GM10847 (cell line): ENCODE results near the gene SORBS2.

Source experiments
- POLR2A ChIP-seq: IDR thresholded peaks from 2 replicates; pipeline ENCODE4 v1.6.1; 2011; ENCODE audit not compliant: insufficient read length; ENCODE audit errors: extremely low read depth

Gene SORBS2

DNA sequence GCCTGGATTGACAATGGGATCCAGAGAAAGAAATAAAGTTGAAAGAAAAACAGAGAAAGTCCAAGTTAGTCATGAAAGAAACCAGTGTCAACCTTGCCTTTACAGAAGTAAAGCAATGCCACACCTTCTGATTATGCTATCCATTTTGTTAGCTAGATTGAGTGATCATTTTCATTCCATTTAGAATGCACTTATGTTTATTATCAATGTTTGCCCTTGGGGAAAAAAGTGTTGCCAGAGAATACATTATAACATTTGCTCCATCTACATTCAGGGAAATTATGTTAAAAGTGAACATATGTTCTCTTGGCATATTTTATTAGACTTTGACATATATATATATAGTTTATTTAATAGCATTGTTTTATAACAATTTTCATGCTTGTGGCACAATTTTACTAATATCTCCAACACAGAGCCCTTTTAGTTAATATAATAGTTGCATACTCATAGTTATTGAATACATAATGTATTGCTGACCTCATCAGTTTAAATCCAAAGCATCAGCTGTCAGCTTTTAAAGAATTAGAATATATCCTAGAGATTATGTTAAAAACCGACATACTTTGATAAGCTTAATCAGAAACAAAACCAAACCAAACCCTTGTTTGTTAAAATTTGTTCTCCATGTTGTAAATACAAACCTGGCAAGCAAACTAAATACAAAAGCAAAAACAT, 134.2 kb downstream of the SORBS2 start:
- TF ChIP-seq POLR2A = no peak

DNA sequence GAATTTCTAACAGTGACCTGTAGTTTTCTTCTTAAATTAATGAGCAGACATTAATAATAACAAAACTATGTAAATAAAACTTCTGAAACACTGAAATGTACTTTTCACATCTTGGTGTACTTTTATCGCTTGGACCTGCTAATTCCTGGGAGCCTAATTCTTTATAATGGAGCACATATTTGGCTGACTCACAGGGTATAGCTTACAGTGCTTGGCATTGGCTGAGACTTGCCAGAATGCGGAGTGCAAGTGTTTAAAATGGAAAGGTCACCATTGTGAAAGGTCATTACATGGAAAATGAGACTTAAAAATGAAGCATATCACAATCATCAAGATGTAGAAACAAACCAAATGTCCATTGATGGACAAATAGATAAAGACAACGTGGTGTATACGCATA, 139.4 kb downstream of the SORBS2 start:
- no peak for TF ChIP-seq POLR2A

DNA sequence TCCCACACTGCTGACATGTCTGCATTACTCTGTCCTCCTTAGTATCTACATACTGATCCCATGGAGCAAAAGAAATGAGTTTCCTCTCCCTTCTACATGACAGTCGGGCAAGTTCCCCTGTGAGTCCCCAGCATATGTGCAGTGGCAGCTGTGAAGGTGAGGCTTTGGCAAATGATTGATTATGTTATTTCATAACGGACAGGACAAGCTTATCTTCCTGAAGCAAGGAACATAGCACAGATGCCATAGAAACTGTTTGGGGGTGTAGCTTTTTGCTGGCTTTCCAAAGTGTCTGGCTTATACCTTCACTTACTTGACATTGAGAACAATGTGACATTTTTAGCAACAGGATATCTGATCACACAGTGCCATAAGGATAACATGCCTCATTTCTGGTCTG, 139.8 kb downstream of the SORBS2 start:
- TF ChIP-seq POLR2A = no peak

DNA sequence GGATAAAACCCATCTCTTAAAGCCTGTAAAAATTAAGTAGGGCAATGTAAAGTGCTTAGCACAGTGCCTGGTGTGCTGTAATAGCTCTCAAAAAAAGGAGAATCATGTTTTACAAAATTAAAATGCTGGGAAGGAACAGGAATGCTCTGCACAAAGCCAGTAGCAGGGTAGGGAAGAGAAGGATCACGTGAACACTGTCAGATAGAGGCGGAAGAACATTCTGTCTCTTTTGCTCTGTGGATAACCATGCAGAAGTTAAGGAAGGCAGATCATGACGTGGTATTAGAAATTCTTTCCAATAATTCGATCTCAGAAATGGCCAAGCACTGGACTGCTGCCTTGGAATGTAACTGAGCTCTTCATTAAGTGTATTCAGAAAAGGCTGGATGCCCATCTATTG, 140.5 kb downstream of the SORBS2 start:
- no peak for TF ChIP-seq POLR2A

DNA sequence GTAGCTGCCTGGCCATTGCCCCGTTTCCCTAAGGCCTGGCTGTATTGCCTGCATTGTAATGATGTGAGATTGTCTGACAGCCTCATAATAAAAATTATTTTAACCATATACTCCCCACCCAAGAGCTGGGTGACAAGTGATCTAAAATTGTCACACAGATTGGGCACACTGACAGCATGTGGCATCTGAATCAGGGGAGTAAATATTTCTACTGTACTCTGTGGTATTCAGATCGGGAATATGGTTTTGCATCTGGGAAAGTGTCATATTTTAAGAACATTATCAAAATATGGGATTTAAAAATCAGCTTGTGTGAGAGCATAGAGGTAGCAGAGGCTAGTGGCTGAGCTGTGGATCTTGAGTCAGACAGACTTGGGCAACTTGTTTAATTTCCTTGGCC, 140.9 kb downstream of the SORBS2 start:
- TF ChIP-seq POLR2A = no peak

DNA sequence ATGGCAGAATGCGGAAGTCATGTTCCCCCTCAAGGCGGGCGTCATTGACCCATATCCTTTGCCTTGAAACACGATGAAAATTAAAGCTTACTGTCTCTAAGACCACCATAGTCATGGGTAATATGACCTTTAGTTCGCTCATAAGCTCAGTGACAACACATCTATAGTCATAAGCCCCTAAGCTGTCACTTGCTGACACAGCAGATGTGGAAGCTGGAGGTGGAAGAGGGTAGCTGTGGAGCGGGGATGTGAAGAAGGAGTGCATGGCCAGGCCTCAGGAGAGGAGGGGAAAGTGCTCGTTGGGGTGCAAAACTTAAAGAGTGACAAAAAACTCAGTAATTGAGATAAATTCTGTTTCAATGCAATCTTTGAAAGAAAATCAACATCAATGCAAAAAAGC, 142.7 kb downstream of the SORBS2 start:
- no peak for TF ChIP-seq POLR2A

DNA sequence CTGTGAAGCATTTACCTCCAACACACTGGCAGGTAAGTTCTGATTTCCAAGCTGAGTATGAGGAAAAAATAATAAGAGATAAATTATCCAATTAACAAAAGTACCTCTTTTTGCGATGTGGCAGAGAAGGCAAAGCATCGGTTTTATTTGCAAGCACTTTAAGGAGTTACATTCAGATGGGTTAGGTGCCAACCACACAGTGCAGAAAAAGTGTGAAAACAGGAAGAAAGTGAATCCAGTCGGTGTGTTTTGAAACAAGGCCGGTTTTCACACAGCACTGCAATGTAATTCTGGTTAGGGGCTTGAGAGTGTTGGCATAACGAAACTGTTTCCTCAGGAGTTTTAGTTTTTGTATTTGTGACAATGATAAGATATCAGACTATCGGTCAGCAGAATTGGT, 145.8 kb downstream of the SORBS2 start:
- TF ChIP-seq POLR2A = no peak

DNA sequence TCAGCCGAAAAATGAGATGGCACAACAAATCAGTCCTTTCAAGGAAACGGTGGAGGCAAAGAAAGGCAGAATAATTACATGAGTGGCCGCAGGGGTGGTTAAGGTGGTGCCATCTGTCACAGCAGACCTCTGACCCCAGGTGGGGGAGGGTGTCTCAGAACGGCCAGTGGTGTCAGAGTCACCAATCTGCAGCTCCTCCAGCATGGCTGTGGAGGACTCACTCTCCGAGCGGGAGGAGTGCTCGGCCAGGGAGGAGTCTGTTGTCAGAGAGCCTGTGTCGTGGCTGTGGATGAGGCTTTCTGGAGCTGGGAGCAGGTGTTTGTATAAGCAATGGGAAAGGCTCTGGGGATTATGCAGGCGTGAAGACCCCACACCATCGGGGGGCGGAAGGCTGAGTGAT, 146.3 kb downstream of the SORBS2 start:
- TF ChIP-seq POLR2A = no peak

DNA sequence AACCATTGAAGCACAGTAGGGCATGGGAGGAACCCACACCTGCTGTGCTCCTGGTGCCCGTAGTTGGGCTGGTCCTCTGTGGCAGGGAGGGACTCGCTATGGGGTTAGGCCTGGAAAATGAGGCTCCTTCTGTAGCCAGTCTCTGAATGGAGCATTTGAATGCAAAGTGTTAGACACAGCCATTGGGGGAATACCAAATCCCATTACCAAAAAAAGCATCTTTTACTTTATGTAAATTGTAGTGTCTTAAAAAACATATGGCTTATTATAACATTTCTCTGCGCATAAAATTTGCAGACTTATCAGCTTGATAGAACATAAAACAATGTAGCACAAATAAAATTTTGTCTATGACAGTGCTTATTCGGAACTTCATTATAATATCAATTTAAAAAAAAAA, 147.5 kb downstream of the SORBS2 start:
- no peak for TF ChIP-seq POLR2A

DNA sequence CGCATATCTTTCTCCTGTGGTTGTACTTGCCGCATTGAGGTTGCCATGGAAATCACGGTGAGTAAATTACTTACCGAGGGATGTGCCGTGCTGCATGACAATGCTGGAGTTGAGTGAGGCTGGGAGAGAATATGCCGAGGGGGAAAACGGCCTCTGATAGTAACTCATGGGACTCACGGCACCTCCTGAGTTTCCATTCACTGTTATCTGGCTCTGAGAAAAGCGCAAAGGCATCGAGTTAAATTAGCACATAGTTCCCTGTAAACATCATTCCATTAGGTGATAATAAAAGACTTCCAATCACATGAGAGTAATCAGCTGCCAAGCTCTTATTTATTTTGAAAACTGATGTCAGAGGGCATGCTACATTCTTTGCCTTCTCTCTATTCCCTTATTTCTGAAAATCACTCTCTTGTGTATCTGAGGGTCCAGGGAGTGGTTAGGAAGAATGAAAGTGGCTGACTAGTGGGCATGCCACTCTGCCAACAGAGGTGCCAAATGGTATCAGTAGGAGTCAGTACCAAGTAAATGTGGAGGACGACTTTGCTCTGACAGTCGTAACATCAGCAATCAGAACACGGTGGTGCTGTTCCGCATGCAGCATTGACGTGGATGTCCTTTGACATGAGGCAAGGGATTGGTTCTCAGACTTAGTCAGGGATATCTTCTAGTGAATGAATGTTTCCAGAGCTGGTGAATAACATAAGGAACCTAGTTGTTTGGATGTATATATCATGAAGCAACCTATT, 149.8 kb downstream of the SORBS2 start:
- TF ChIP-seq POLR2A = no peak

DNA sequence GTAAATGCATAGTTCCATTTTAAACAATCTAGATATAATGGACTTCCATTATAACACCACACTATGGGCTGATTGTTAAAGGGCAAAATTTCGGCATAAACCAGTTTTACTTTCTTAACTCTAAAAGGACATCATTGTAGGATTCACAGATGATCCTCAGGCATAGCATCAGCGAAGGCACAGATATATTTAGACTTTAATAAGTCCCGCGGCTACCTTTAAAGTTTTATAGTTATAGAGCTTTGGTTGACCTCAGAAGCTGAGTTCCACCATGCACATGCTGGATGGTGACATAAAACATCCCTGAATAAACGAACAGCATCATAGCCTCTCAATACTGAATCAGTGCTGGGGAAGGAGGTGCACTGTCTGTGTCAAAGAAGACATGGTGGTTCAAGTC, 151.7 kb downstream of the SORBS2 start:
- no peak for TF ChIP-seq POLR2A

DNA sequence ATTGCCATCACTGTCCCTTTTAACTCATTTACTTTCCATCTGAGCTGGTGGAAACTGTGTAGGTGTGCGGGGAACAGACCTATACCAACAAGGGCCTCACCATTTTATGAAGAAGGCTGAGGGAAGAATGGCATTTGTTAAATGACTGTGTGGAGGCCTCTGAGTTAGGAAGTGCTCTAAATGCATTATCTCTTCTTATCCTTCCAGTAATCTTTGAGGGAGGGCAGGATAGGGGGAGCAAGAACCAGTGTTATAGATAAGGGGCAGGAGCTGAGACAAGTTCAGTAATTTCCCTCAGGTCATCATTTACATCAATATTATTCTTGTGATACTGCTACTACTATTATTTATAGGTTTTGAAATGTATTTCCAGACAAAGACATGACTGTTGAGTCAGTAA, 154.3 kb downstream of the SORBS2 start:
- TF ChIP-seq POLR2A = no peak

DNA sequence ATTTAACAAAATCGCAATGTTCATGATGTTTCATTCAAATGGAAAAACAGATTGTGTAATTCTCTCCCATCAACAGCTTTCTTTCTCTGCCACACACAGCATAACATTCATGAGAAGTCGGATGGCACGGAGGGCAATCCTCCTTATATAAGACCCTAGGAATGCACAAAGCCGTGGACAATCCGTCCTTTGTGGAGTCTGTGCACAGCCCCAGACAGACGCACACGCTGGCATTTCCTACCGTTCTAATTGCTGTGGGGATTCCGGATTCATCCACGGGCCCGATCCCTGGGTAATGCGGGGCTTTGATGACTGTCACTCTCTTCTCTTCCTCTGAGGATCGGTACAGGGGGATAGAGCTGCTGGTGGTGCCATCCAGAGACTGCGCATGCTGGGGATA, 154.8 kb downstream of the SORBS2 start:
- no peak for TF ChIP-seq POLR2A

DNA sequence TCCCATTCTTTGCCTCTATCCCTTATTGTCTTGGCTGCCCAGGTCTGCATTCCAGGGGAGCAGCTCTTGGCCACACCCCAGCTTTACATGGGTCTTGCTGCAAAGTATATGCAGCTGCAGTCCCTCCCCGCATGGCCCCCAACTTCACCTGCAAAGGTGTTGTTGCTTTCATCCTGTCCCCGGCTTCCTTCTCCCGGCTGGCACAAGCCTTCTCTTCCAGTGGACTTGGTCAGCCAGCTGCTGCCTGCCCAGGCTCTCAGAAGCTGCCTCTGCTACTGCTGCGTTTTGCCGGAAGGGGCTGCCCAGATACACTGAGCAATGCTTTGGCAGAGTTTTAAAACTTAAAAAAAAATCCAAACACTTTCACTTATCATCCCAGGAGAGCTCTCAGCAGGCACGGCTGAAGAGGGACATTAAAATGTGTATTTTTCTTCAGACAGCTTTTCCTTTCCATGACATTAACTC, 155.5 kb downstream of the SORBS2 start:
- TF ChIP-seq POLR2A = no peak

DNA sequence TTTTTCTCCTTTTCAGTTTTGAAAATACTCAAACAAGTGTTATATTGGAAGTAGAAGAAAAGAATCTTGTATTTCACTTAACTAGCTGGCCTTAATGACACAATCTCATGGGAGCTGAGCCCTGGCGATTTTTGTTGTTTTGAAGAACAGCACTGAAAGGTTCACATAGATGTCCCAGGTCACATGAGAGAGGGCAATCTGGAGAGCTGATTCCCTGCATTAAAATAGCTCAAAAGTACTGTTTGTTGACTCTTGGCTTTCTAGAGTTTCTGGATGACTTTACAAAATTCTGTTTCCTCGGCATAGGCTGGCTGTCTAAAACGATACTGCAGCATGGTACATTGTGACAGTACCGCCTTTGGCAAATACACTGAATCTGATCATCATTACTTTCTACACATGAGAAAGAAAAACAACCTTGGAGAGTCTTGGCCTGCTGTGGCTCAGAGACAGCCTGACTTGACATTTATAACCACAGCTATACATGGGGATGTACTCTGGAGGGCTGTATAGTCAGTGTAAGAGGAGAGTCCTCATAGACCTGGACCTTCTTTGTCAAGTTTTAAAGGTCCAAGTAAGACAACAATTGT, 156.9 kb downstream of the SORBS2 start:
- TF ChIP-seq POLR2A = no peak

DNA sequence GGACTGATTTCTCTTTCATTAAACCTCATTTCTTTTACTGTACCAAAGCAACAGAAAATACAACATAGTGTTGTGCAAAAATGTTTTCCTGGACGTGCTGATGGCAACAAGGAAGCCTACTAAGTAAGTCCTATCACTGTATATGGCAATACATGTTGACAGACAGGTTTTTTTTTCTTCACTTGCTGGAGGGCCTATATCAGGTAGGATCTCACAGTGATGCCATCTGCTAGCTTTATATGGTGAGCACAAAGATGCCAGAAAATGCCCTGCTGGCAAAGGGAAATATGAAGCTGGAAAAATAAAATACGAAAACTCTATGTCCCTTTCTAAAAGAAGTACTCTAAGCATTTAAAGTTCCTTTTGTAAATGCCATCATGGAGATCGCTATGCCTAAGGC, 157.7 kb downstream of the SORBS2 start:
- no peak for TF ChIP-seq POLR2A
